ENCODE data around the gene TMEM100. TPM values are rescaled to one million over a fixed set of nuclear protein-coding genes. Genes with fewer than 3 reads are reported as not detected.

The TMEM100 gene
- total and polyA plus RNA-seq, 10 of the 15 experiments (the other 5 are each of a cell fraction or from before 2014, with no cell fraction given) = not detected

- H3K4me1 ChIP-seq (ENCODE audit: control insufficient read depth, insufficient read depth, low read length) = no peaks in the 10 kb centered on the region
- H3K27me3 ChIP-seq (replicated peaks in 1 of 2; ENCODE audit: control insufficient read depth in 2 of 2, insufficient read depth in 2 of 2, low read length in 1 of 2) = no peaks in the 10 kb centered on the region; a peak in 1 of 4 replicates
- in situ Hi-C loops (cut with MboI) (no loop called here), intact Hi-C loops (cut with micrococcal nuclease; ENCODE audit: unreplicated experiment) (no loop called here)
- H3K4me3 ChIP-seq = no peak overlapping the region
- H3K27ac ChIP-seq (ENCODE audit: control insufficient read depth, insufficient read depth) = no peak overlapping the region
- H3K9me3 ChIP-seq (replicated peaks; ENCODE audit: control insufficient read depth, insufficient read depth, low read length) = no peaks in the 10 kb centered on the region
- H3K9ac ChIP-seq (ENCODE audit: control insufficient read depth, insufficient read depth, low read length) = no peak overlapping the region
- H2AFZ ChIP-seq (ENCODE audit: control insufficient read depth, low read depth, low read length) = no peak overlapping the region
- ChIA-PET SMC1A (ENCODE audit: uncharacterized antibody, unreplicated experiment) (no interaction called here), POLR2A (no interaction called here), RAD21 (ENCODE audit: unreplicated experiment) (no interaction called here), CTCF (interaction anchor here (0.7 to 1.5 kb wide), 5 partner anchors 9 to 39 kb away, joined by 3 to 8 read pairs (median 3); no protein-coding TSS in a partner anchor)
- DNase-seq (ENCODE audit: low read depth, low spot score) (no peak), ATAC-seq (no peak), FAIRE-seq (no peak)
- no TSS peak for BruUV-seq (replicated peaks)
- H4K20me1 ChIP-seq (ENCODE audit: control insufficient read depth, insufficient read depth) = no peaks in the 10 kb centered on the region
- H3K36me3 ChIP-seq (ENCODE audit: control insufficient read depth in 2 of 2, insufficient read depth in 2 of 2, low read length in 1 of 2) = no peaks in the 10 kb centered on the region
- 27% methylated on average over 3 of the region's 3 CpGs for WGBS (ENCODE audit: insufficient coverage, insufficient replicate concordance, low lambda C conversion rate, missing lambda C conversion rate)
- no peak overlapping the region for H3K4me2 ChIP-seq (ENCODE audit: control insufficient read depth, insufficient read depth)
- no peaks in the 10 kb centered on the region for H3K79me2 ChIP-seq (ENCODE audit: control insufficient read depth, insufficient read depth, low read length)
- no peak for TF ChIP-seq TAF1 (IDR thresholded peaks at IDR 0.05; ENCODE audit: borderline replicate concordance, low read depth, low read length)
- TF ChIP-seq ZSCAN29 (IDR thresholded peaks at IDR 0.05) = no peak
- no peak for TF ChIP-seq PRDM15 (CRISPR knock-in tag; IDR thresholded peaks at IDR 0.05)
- no peak for TF ChIP-seq SIN3A (IDR thresholded peaks at IDR 0.05; ENCODE audit: low read depth, low read length)
- TF ChIP-seq, protein P1, sequence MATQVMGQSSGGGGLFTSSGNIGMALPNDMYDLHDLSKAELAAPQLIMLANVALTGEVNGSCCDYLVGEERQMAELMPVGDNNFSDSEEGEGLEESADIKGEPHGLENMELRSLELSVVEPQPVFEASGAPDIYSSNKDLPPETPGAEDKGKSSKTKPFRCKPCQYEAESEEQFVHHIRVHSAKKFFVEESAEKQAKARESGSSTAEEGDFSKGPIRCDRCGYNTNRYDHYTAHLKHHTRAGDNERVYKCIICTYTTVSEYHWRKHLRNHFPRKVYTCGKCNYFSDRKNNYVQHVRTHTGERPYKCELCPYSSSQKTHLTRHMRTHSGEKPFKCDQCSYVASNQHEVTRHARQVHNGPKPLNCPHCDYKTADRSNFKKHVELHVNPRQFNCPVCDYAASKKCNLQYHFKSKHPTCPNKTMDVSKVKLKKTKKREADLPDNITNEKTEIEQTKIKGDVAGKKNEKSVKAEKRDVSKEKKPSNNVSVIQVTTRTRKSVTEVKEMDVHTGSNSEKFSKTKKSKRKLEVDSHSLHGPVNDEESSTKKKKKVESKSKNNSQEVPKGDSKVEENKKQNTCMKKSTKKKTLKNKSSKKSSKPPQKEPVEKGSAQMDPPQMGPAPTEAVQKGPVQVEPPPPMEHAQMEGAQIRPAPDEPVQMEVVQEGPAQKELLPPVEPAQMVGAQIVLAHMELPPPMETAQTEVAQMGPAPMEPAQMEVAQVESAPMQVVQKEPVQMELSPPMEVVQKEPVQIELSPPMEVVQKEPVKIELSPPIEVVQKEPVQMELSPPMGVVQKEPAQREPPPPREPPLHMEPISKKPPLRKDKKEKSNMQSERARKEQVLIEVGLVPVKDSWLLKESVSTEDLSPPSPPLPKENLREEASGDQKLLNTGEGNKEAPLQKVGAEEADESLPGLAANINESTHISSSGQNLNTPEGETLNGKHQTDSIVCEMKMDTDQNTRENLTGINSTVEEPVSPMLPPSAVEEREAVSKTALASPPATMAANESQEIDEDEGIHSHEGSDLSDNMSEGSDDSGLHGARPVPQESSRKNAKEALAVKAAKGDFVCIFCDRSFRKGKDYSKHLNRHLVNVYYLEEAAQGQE (IDR thresholded peaks at IDR 0.05; ENCODE audit: low read depth, low read length) = no peak
- TF ChIP-seq SPI1 (IDR thresholded peaks at IDR 0.05; ENCODE audit: borderline replicate concordance, insufficient read depth, low read depth, low read length) = no peak
- no peak for TF ChIP-seq EED (IDR thresholded peaks at IDR 0.05; ENCODE audit: low read depth)
- no peak for TF ChIP-seq SREBF2 (IDR thresholded peaks at IDR 0.05; ENCODE audit: low read length)
- TF ChIP-seq, protein P2, sequence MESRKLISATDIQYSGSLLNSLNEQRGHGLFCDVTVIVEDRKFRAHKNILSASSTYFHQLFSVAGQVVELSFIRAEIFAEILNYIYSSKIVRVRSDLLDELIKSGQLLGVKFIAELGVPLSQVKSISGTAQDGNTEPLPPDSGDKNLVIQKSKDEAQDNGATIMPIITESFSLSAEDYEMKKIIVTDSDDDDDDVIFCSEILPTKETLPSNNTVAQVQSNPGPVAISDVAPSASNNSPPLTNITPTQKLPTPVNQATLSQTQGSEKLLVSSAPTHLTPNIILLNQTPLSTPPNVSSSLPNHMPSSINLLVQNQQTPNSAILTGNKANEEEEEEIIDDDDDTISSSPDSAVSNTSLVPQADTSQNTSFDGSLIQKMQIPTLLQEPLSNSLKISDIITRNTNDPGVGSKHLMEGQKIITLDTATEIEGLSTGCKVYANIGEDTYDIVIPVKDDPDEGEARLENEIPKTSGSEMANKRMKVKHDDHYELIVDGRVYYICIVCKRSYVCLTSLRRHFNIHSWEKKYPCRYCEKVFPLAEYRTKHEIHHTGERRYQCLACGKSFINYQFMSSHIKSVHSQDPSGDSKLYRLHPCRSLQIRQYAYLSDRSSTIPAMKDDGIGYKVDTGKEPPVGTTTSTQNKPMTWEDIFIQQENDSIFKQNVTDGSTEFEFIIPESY (IDR thresholded peaks at IDR 0.05) = no peak
These were observed 8.1 kb upstream of the TMEM100 start for GRCh38 chr17:55730808-55731207.

All from GM12878 (cell line).